ENCODE measurements around the gene AUTS2. TPM values are rescaled to one million over a fixed set of nuclear protein-coding genes. Genes with fewer than 3 reads are reported as not detected.

The AUTS2 gene
- total RNA-seq, 1 experiment from 2014 or later, result 2.5 TPM

GRCh38 chr7:70693686-70694433 lies 1095.6 kb downstream of the AUTS2 start:
- in situ Hi-C loops (cut with HindIII; ENCODE audit: low pct_unique_long_range_greater_than_20kb, low sequenced_read_pairs), result no loop called here
- CTCF ChIA-PET, result interaction anchor here (0.6 to 0.7 kb wide), 3 partner anchors 1337 to 1455 kb away, joined by 4 to 9 read pairs (median 7); no protein-coding TSS in a partner anchor

GRCh38 chr7:70694434-70694970 lies 1096.2 kb downstream of the AUTS2 start:
- no peaks in the 10 kb centered on the region for H3K4me1 ChIP-seq (ENCODE audit: control insufficient read depth, insufficient read depth, low read length)
- TF ChIP-seq TCF7L2 (IDR thresholded peaks at IDR 0.05; ENCODE audit: low read depth, low read length), result no peak
- no peak for TF ChIP-seq SIN3A (IDR thresholded peaks at IDR 0.05; ENCODE audit: borderline replicate concordance, insufficient read depth, low read depth, low read length)
- TF ChIP-seq CTCF (IDR thresholded peaks at IDR 0.05), result no peak
- TF ChIP-seq, protein P1, sequence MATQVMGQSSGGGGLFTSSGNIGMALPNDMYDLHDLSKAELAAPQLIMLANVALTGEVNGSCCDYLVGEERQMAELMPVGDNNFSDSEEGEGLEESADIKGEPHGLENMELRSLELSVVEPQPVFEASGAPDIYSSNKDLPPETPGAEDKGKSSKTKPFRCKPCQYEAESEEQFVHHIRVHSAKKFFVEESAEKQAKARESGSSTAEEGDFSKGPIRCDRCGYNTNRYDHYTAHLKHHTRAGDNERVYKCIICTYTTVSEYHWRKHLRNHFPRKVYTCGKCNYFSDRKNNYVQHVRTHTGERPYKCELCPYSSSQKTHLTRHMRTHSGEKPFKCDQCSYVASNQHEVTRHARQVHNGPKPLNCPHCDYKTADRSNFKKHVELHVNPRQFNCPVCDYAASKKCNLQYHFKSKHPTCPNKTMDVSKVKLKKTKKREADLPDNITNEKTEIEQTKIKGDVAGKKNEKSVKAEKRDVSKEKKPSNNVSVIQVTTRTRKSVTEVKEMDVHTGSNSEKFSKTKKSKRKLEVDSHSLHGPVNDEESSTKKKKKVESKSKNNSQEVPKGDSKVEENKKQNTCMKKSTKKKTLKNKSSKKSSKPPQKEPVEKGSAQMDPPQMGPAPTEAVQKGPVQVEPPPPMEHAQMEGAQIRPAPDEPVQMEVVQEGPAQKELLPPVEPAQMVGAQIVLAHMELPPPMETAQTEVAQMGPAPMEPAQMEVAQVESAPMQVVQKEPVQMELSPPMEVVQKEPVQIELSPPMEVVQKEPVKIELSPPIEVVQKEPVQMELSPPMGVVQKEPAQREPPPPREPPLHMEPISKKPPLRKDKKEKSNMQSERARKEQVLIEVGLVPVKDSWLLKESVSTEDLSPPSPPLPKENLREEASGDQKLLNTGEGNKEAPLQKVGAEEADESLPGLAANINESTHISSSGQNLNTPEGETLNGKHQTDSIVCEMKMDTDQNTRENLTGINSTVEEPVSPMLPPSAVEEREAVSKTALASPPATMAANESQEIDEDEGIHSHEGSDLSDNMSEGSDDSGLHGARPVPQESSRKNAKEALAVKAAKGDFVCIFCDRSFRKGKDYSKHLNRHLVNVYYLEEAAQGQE (IDR thresholded peaks at IDR 0.05; ENCODE audit: insufficient read depth in 1 of 2, low read depth in 2 of 2, low read length in 1 of 2), result no peak
- TF ChIP-seq POLR2AphosphoS5 (IDR thresholded peaks at IDR 0.05; ENCODE audit: low read depth, low read length), result no peak
- peaks cover 20% of the 10 kb centered on the region for H3K27me3 ChIP-seq (ENCODE audit: control insufficient read depth, insufficient read depth, low read length)
- no peaks in the 10 kb centered on the region for H3K36me3 ChIP-seq (ENCODE audit: control insufficient read depth, insufficient read depth, low read length)
- no TSS peak for BruUV-seq (replicated peaks)
- CTCF ChIA-PET, result interaction anchor here (0.6 to 0.7 kb wide), 4 partner anchors 1073 to 1455 kb away, joined by 4 to 9 read pairs (median 8); no protein-coding TSS in a partner anchor
- H3K27ac ChIP-seq (ENCODE audit: low read length), result no peak overlapping the region
- intact Hi-C loops (cut with micrococcal nuclease; ENCODE audit: unreplicated experiment) (loop anchor here (10.0 kb wide), 1 partner anchor 100 kb away; no protein-coding TSS in a partner anchor), in situ Hi-C loops (cut with HindIII; ENCODE audit: low pct_unique_long_range_greater_than_20kb, low sequenced_read_pairs) (no loop called here)
- ATAC-seq (peak; percentile 19; the same call in 1 of the 2 replicates), DNase-seq (ENCODE audit: low read depth, low spot score) (no peak)
- H3K9me3 ChIP-seq (ENCODE audit: control insufficient read depth, insufficient read depth, low read depth, low read length), result no peaks in the 10 kb centered on the region
- peak overlapping the region; percentile 41 to 48 for H3K4me3 ChIP-seq (ENCODE audit: low read depth in 2 of 2, low read length in 2 of 2)
- POLR2A ChIA-PET, result interaction anchor here (0.7 kb wide), 1 partner anchor 32 kb away, joined by 3 read pairs; no protein-coding TSS in a partner anchor

More at GRCh38 chr7:70693686-70694433, 1095.6 kb downstream of the AUTS2 start:
- Histone ChIP-seq H3K9me3 (ENCODE audit: control insufficient read depth, insufficient read depth, low read depth, low read length) (no peaks in the 10 kb centered on the region), H3K27me3 (ENCODE audit: control insufficient read depth, insufficient read depth, low read length) (peaks cover 20% of the 10 kb centered on the region), H3K4me3 (ENCODE audit: low read depth in 2 of 2, low read length in 2 of 2) (peak overlapping the region; percentile 23 to 48; a peak in 3 of 4 replicates), H3K27ac (ENCODE audit: low read length) (no peak overlapping the region), H3K36me3 (ENCODE audit: control insufficient read depth, insufficient read depth, low read length) (no peaks in the 10 kb centered on the region), H3K4me1 (ENCODE audit: control insufficient read depth, insufficient read depth, low read length) (no peaks in the 10 kb centered on the region)
- POLR2A ChIA-PET, result interaction anchor here (0.7 kb wide), 1 partner anchor 33 kb away, joined by 3 read pairs; no protein-coding TSS in a partner anchor
- no TSS peak for BruUV-seq (replicated peaks)
- peak; percentile 90 for ATAC-seq
- DNase-seq (ENCODE audit: low read depth, low spot score), result no peak
- TF ChIP-seq CTCF (IDR thresholded peaks at IDR 0.05) (peak; percentile 9; the same call in 1 of the 2 replicates), POLR2AphosphoS5 (IDR thresholded peaks at IDR 0.05; ENCODE audit: low read depth, low read length) (no peak)
- intact Hi-C loops (cut with micrococcal nuclease; ENCODE audit: unreplicated experiment), result loop anchor here (10.0 kb wide), 1 partner anchor 99 kb away; no protein-coding TSS in a partner anchor

All from Panc1 (cell line).